Keratinocyte (primary cell): ENCODE results near the gene COMMD6. TPM values are rescaled to one million over a fixed set of nuclear protein-coding genes. Genes with fewer than 3 reads are reported as not detected.

Experiments used
- DNase-seq: peaks from one replicate; pipeline ENCODE4 v3.0.0-alpha.2; 2011; ENCODE audit warnings: low read depth, missing footprints, low spot score
- FAIRE-seq: peaks from 2 replicates; lab custom pipeline; 2011; peaks lifted over from hg19 to GRCh38; lab: Jason Lieb, UNC
- H2AFZ ChIP-seq: 2 replicates; pipeline ENCODE4 v1.6.0; 2012; ENCODE audit warnings: low read length, control low read depth, inconsistent platforms; ENCODE audit not compliant: control insufficient read depth
- H3K27ac ChIP-seq: 2 replicates; pipeline ENCODE4 v1.5.1; 2011; ENCODE audit warnings: low read length; ENCODE audit not compliant: control insufficient read depth, insufficient read depth
- H3K27me3 ChIP-seq: 3 replicates; pipeline ENCODE4 v1.6.0; 2011; ENCODE audit warnings: low read length; ENCODE audit not compliant: control insufficient read depth, insufficient read depth; ENCODE audit errors: extremely low read depth
- H3K36me3 ChIP-seq, 2 experiments: 2 replicates in 1 of 2; 3 replicates in 1 of 2; pipeline ENCODE4 v1.5.1; 2011; ENCODE audit warnings: low read length in 2 of 2, mild to moderate bottlenecking in 1 of 2; ENCODE audit not compliant: control insufficient read depth in 2 of 2, insufficient read depth in 2 of 2; ENCODE audit errors: extremely low read depth in 1 of 2
- H3K4me1 ChIP-seq: 3 replicates; pipeline ENCODE4 v1.5.1; 2011; ENCODE audit warnings: low read length; ENCODE audit not compliant: control insufficient read depth, insufficient read depth; ENCODE audit errors: extremely low read depth
- H3K4me2 ChIP-seq: 3 replicates; pipeline ENCODE4 v1.6.0; 2011; ENCODE audit warnings: low read depth, low read length; ENCODE audit not compliant: control insufficient read depth, insufficient read depth; ENCODE audit errors: extremely low read depth
- H3K4me3 ChIP-seq, 3 experiments: fragments of 200-600 bp in 1 of 3; sonication (generic) in 1 of 3; 2 replicates in 2 of 3; 3 replicates in 1 of 3; pipeline ENCODE4 v1.5.1; 2011 to 2016; ENCODE audit warnings: low read length in 3 of 3, mild to moderate bottlenecking in 3 of 3, control low read depth in 2 of 3, inconsistent platforms in 1 of 3, low read depth in 1 of 3, mixed read lengths in 1 of 3, mixed run types in 1 of 3, moderate library complexity in 1 of 3; ENCODE audit not compliant: control insufficient read depth in 2 of 3, insufficient read depth in 2 of 3; ENCODE audit errors: extremely low read depth in 1 of 3
- H3K79me2 ChIP-seq: 2 replicates; pipeline ENCODE4 v1.6.0; 2012; ENCODE audit warnings: low read length; ENCODE audit not compliant: control insufficient read depth, insufficient read depth
- H3K9ac ChIP-seq: 3 replicates; pipeline ENCODE4 v1.6.0; 2011; ENCODE audit warnings: low read length; ENCODE audit not compliant: control insufficient read depth, insufficient read depth; ENCODE audit errors: extremely low read depth
- H3K9me1 ChIP-seq: 3 replicates; pipeline ENCODE4 v1.6.0; 2011; ENCODE audit warnings: low read length; ENCODE audit not compliant: control insufficient read depth, insufficient read depth; ENCODE audit errors: extremely low read depth
- H3K9me3 ChIP-seq: 2 replicates; pipeline ENCODE4 v1.5.1; 2012; ENCODE audit warnings: low read depth, low read length; ENCODE audit not compliant: control insufficient read depth
- H4K20me1 ChIP-seq: 3 replicates; pipeline ENCODE4 v1.6.0; 2011; ENCODE audit warnings: low read length; ENCODE audit not compliant: control insufficient read depth, insufficient read depth; ENCODE audit errors: extremely low read depth
- EZH2 ChIP-seq: IDR thresholded peaks from one replicate; pipeline ENCODE4 v1.6.1; 2012; ENCODE audit warnings: inconsistent platforms, mild to moderate bottlenecking, low read length, moderate library complexity
- dilution Hi-C: fragments of 300-500 bp; cut with MboI; formaldehyde crosslinking; loops from one replicate; pipeline ENCODE4 v1.7.0; 2020; ENCODE audit warnings: low sequenced_read_pairs; ENCODE audit not compliant: extremely low pct_ligation_motif_present
- polyA plus RNA-seq, 5 experiments: library from polyadenylated mRNA; depleted of rRNA in 3 of 5; stranded (reverse) in 3 of 5; stranded (forward) in 1 of 5; unstranded in 1 of 5; fragments of >200 nt; gene quantifications; 1 replicate in 1 of 5; 2 replicates in 3 of 5; 3 replicates in 1 of 5; pipeline versions ENCODE4 v1.2.1 to v1.2.3, GENCODE V29; 2011 to 2012; ENCODE audit warnings: missing spikeins in 2 of 5, low read depth in 1 of 5, low replicate concordance in 1 of 5
- TF ChIP-seq, protein P1 (sequence below), 3 experiments: IDR thresholded peaks in 1 of 3; conservative IDR thresholded peaks in 1 of 3; optimal IDR thresholded peaks in 1 of 3; 2 replicates in 2 of 3; 3 replicates in 1 of 3; pipeline versions ENCODE3 to v1.5.1; 2011; ENCODE audit warnings: low read length in 3 of 3, mild to moderate bottlenecking in 3 of 3, moderate library complexity in 2 of 3, control low read depth in 1 of 3, inconsistent platforms in 1 of 3; ENCODE audit not compliant: insufficient read depth in 2 of 3; ENCODE audit errors: extremely low read depth in 1 of 3

Gene COMMD6
- polyA plus RNA-seq, 1 donor (not counting 4 experiments of a cell fraction or from before 2014, with no cell fraction given): 403 TPM

GRCh38 chr13:75486146-75487062 is 51.2 kb downstream of the COMMD6 start:
- Histone ChIP-seq H3K27ac (peak overlapping the region; percentile 10), H3K4me2 (peak overlapping the region; percentile 3), H3K79me2 (no peaks in the 10 kb centered on the region), H2AFZ (peak overlapping the region; percentile 4), H3K4me3 (no peak overlapping the region), H3K9me3 (no peaks in the 10 kb centered on the region), H4K20me1 (no peaks in the 10 kb centered on the region), H3K27me3 (no peaks in the 10 kb centered on the region), H3K4me1 (peaks cover 22% of the 10 kb centered on the region), H3K9me1 (no peaks in the 10 kb centered on the region), H3K9ac (no peak overlapping the region), H3K36me3 (no peaks in the 10 kb centered on the region)
- no peak for TF ChIP-seq EZH2
- TF ChIP-seq, protein P1, sequence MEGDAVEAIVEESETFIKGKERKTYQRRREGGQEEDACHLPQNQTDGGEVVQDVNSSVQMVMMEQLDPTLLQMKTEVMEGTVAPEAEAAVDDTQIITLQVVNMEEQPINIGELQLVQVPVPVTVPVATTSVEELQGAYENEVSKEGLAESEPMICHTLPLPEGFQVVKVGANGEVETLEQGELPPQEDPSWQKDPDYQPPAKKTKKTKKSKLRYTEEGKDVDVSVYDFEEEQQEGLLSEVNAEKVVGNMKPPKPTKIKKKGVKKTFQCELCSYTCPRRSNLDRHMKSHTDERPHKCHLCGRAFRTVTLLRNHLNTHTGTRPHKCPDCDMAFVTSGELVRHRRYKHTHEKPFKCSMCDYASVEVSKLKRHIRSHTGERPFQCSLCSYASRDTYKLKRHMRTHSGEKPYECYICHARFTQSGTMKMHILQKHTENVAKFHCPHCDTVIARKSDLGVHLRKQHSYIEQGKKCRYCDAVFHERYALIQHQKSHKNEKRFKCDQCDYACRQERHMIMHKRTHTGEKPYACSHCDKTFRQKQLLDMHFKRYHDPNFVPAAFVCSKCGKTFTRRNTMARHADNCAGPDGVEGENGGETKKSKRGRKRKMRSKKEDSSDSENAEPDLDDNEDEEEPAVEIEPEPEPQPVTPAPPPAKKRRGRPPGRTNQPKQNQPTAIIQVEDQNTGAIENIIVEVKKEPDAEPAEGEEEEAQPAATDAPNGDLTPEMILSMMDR (optimal IDR thresholded peaks at IDR 0.05 in 1 of 3, IDR thresholded peaks at IDR 0.05 in 1 of 3, conservative IDR thresholded peaks at IDR 0.05 in 1 of 3; ENCODE audit: extremely low read depth in 1 of 3, insufficient read depth in 2 of 3, low read length in 3 of 3): peak in 1 of 3 experiments; percentile 5
- no peak for DNase-seq
- FAIRE-seq: no peak
- dilution Hi-C loops: no loop called here

- Histone ChIP-seq H2AFZ (peak overlapping the region; percentile 4), H3K27ac (no peak overlapping the region)
- DNase-seq: no peak
These were observed 52.2 kb downstream of the COMMD6 start for GRCh38 chr13:75485286-75486062.

More at GRCh38 chr13:75485286-75486062, 52.2 kb downstream of the COMMD6 start:
- Histone ChIP-seq H3K4me1 (peaks cover 22% of the 10 kb centered on the region), H3K4me2 (peak overlapping the region; percentile 3), H3K9ac (no peak overlapping the region), H3K9me1 (no peaks in the 10 kb centered on the region), H4K20me1 (no peaks in the 10 kb centered on the region), H3K27me3 (no peaks in the 10 kb centered on the region), H3K4me3 (no peak overlapping the region), H3K9me3 (no peaks in the 10 kb centered on the region), H3K36me3 (no peaks in the 10 kb centered on the region), H3K79me2 (peaks cover 6% of the 10 kb centered on the region)
- TF ChIP-seq, protein P1 (optimal IDR thresholded peaks at IDR 0.05 in 1 of 3, IDR thresholded peaks at IDR 0.05 in 1 of 3, conservative IDR thresholded peaks at IDR 0.05 in 1 of 3; ENCODE audit: extremely low read depth in 1 of 3, insufficient read depth in 2 of 3, low read length in 3 of 3): no peak
- dilution Hi-C loops: no loop called here
- FAIRE-seq: peak; percentile 43
